H9 (cell line): ENCODE measurements around the gene CHST15. TPM values are rescaled to one million over a fixed set of nuclear protein-coding genes. Genes with fewer than 3 reads are reported as not detected.

Experiments
- DNase-seq: peaks from one replicate; pipeline ENCODE4 v3.0.0-alpha.2; 2017
- H2AFZ ChIP-seq: one replicate; pipeline ENCODE4 v1.6.1; 2013; ENCODE audit warnings: mild to moderate bottlenecking, low read length, control low read depth, moderate library complexity
- H2AK5ac ChIP-seq: 2 replicates; pipeline ENCODE4 v1.6.1; 2013; ENCODE audit warnings: low read length, control low read depth, mixed read lengths; ENCODE audit not compliant: insufficient read length
- H2BK120ac ChIP-seq: one replicate; pipeline ENCODE4 v1.6.1; 2013; ENCODE audit warnings: low read depth, mild to moderate bottlenecking, low read length, control low read depth, inconsistent platforms; ENCODE audit not compliant: poor library complexity, severe bottlenecking
- H2BK12ac ChIP-seq: 2 replicates; pipeline ENCODE4 v1.6.1; 2013; ENCODE audit warnings: low read length, control low read depth, mixed read lengths, low read depth; ENCODE audit not compliant: insufficient read length
- H2BK15ac ChIP-seq: 2 replicates; pipeline ENCODE4 v1.6.1; 2013; ENCODE audit warnings: low read depth, low read length, control low read depth
- H2BK20ac ChIP-seq: one replicate; pipeline ENCODE4 v1.6.1; 2013; ENCODE audit warnings: low read depth, mild to moderate bottlenecking, low read length, control low read depth, inconsistent platforms; ENCODE audit not compliant: poor library complexity, severe bottlenecking
- H2BK5ac ChIP-seq: 2 replicates; pipeline ENCODE4 v1.6.1; 2013; ENCODE audit warnings: low read length, control low read depth, mixed read lengths; ENCODE audit not compliant: insufficient read length
- H3K14ac ChIP-seq: 2 replicates; pipeline ENCODE4 v1.6.1; 2013; ENCODE audit warnings: low read length, control low read depth; ENCODE audit not compliant: insufficient read depth
- H3K18ac ChIP-seq: 2 replicates; pipeline ENCODE4 v1.6.1; 2013; ENCODE audit warnings: low read depth, mild to moderate bottlenecking, mixed read lengths, low read length, control low read depth; ENCODE audit not compliant: insufficient read length
- H3K23ac ChIP-seq: 2 replicates; pipeline ENCODE4 v1.6.1; 2013; ENCODE audit warnings: low read length, control low read depth, mixed read lengths, low read depth; ENCODE audit not compliant: insufficient read length
- H3K23me2 ChIP-seq: 2 replicates; pipeline ENCODE4 v1.6.1; 2013; ENCODE audit warnings: low read depth, mild to moderate bottlenecking, mixed read lengths, low read length, control low read depth; ENCODE audit not compliant: insufficient read length, poor library complexity, severe bottlenecking
- H3K27ac ChIP-seq: 2 replicates; pipeline ENCODE4 v1.5.1; 2013; ENCODE audit warnings: low read length, control low read depth, mixed read lengths, low read depth; ENCODE audit not compliant: insufficient read length
- H3K27me3 ChIP-seq: 2 replicates; pipeline ENCODE4 v1.6.1; 2013; ENCODE audit warnings: low read length, control low read depth, inconsistent platforms; ENCODE audit not compliant: insufficient read depth
- H3K4ac ChIP-seq: 2 replicates; pipeline ENCODE4 v1.6.1; 2013; ENCODE audit warnings: low read depth, mild to moderate bottlenecking, control low read depth, inconsistent platforms, low read length, moderate library complexity
- H3K4me1 ChIP-seq: 2 replicates; pipeline ENCODE4 v1.6.1; 2013; ENCODE audit warnings: low read length, control low read depth, inconsistent platforms; ENCODE audit not compliant: insufficient read depth
- H3K4me2 ChIP-seq: 2 replicates; pipeline ENCODE4 v1.6.1; 2013; ENCODE audit warnings: low read length, control low read depth, mixed read lengths; ENCODE audit not compliant: insufficient read length, insufficient read depth
- H3K56ac ChIP-seq: 2 replicates; pipeline ENCODE4 v1.6.1; 2013; ENCODE audit warnings: low read depth, mild to moderate bottlenecking, mixed read lengths, low read length, control low read depth; ENCODE audit not compliant: insufficient read length
- H3K79me1 ChIP-seq: 2 replicates; pipeline ENCODE4 v1.6.1; 2013; ENCODE audit warnings: low read depth, mild to moderate bottlenecking, moderate library complexity, low read length, control low read depth, inconsistent platforms; ENCODE audit not compliant: insufficient read depth, poor library complexity, severe bottlenecking
- H3K79me2 ChIP-seq: 2 replicates; pipeline ENCODE4 v1.6.1; 2013; ENCODE audit warnings: low read length, control low read depth, inconsistent platforms; ENCODE audit not compliant: insufficient read depth
- H3K9ac ChIP-seq: 2 replicates; pipeline ENCODE4 v1.6.1; 2013; ENCODE audit warnings: low read length, control low read depth, mixed read lengths; ENCODE audit not compliant: insufficient read length; ENCODE audit errors: extremely low read depth
- H3K9me3 ChIP-seq: one replicate; pipeline ENCODE4 v1.6.1; 2013; ENCODE audit warnings: low read depth, low read length, inconsistent platforms; ENCODE audit not compliant: control insufficient read depth
- H3T11ph ChIP-seq: one replicate; pipeline ENCODE4 v1.6.1; 2013; ENCODE audit warnings: mild to moderate bottlenecking, low read length, control low read depth, inconsistent platforms
- H4K20me1 ChIP-seq: one replicate; pipeline ENCODE4 v1.6.1; 2013; ENCODE audit not compliant: control insufficient read depth, insufficient read length, insufficient read depth
- H4K5ac ChIP-seq: 2 replicates; pipeline ENCODE4 v1.6.1; 2013; ENCODE audit warnings: low read depth, mild to moderate bottlenecking, mixed read lengths, low read length, control low read depth; ENCODE audit not compliant: insufficient read length
- H4K8ac ChIP-seq: replicated peaks from 2 replicates; pipeline ENCODE4 v1.6.1; 2013; ENCODE audit warnings: low read length, control low read depth, mixed read lengths, low read depth; ENCODE audit not compliant: insufficient read length
- H4K91ac ChIP-seq: 2 replicates; pipeline ENCODE4 v1.6.1; 2013; ENCODE audit warnings: low read depth, mild to moderate bottlenecking, moderate library complexity, mixed read lengths, low read length, control low read depth; ENCODE audit not compliant: insufficient read length
- H3K27ac Mint-ChIP-seq, 3 experiments: 2 replicates in 2 of 3; 3 replicates in 1 of 3; pipeline ENCODE4 v1.8.0; 2020 to 2021; ENCODE audit warnings: mixed read lengths in 3 of 3, mild to moderate bottlenecking in 1 of 3, moderate library complexity in 1 of 3
- H3K27me3 Mint-ChIP-seq: 2 replicates; pipeline ENCODE4 v1.8.0; 2021; ENCODE audit warnings: low read depth, mild to moderate bottlenecking, moderate library complexity, mixed read lengths
- H3K36me3 Mint-ChIP-seq, 3 experiments: 2 replicates in 2 of 3; 3 replicates in 1 of 3; pipeline ENCODE4 v1.8.0; 2020 to 2021; ENCODE audit warnings: low read depth in 3 of 3, mixed read lengths in 3 of 3; ENCODE audit not compliant: insufficient read depth in 1 of 3
- H3K4me1 Mint-ChIP-seq, 2 experiments: 2 replicates each; pipeline ENCODE4 v1.8.0; 2020; ENCODE audit warnings: mixed read lengths in 2 of 2
- H3K4me3 Mint-ChIP-seq, 2 experiments: 2 replicates in 1 of 2; 3 replicates in 1 of 2; pipeline ENCODE4 v1.8.0; 2020 to 2021; ENCODE audit warnings: mild to moderate bottlenecking in 2 of 2, mixed read lengths in 2 of 2, moderate library complexity in 1 of 2
- H3K9me3 Mint-ChIP-seq, 2 experiments: 2 replicates in 1 of 2; 3 replicates in 1 of 2; pipeline ENCODE4 v1.8.0; 2020; ENCODE audit warnings: mild to moderate bottlenecking in 2 of 2, mixed read lengths in 2 of 2, moderate library complexity in 1 of 2
- WGBS: extraction: QIAGEN DNeasy Blood & Tissue Kit; methylation state at CpG from one replicate; pipeline ENCODE4 v1.1.7; 2013; ENCODE audit warnings: missing lambda C conversion rate, low lambda C conversion rate, mixed read lengths; ENCODE audit not compliant: insufficient read length; ENCODE audit errors: extremely low coverage; 5-methylcytosine and 5-hydroxymethylcytosine counted together
- total RNA-seq: library from RNA; stranded (reverse); gene quantifications from 2 replicates; pipeline ENCODE4 v1.2.1, GENCODE V29; 2021
- TF ChIP-seq, protein P1 (sequence below): fragments of 200-600 bp; sonication (generic); conservative IDR thresholded peaks from 3 replicates; pipeline ENCODE4 v1.8.0; 2021; ENCODE audit warnings: antibody characterized with exemption, mild to moderate bottlenecking

Gene CHST15
- total RNA-seq, 1 experiment from 2014 or later, result 8.7 TPM

DNA sequence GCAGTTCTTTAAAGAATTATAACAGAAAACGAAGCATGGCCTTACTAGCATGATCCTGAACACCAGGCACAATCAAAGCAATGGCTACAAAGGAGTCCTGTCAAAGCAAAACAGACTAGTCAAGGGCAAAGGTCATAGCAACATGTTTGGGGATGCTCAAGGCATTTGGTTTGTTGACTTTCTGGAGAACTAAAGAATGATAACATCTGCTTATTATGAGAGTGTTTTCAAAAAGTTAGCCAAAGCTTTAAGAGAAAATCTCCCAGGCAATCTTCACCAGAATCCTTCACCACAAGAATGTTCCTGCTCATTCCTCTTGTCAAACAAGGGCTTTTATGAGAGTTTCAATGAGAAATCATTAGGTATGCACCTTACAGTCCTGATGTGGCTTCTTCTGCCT, 106.7 kb downstream of the CHST15 start:
- no peak overlapping the region for H4K91ac ChIP-seq
- no peaks in the 10 kb centered on the region for H4K20me1 ChIP-seq
- H2BK15ac ChIP-seq, result no peak overlapping the region
- H3K18ac ChIP-seq, result no peak overlapping the region
- no peak overlapping the region for H2AK5ac ChIP-seq
- no peak overlapping the region for H3K9ac ChIP-seq
- H3K23ac ChIP-seq, result no peak overlapping the region
- no peaks in the 10 kb centered on the region for H3K4me1 ChIP-seq
- no peaks in the 10 kb centered on the region for H3K23me2 ChIP-seq
- no peak overlapping the region for H3K14ac ChIP-seq
- H3K9me3 ChIP-seq, result no peaks in the 10 kb centered on the region
- Mint-ChIP-seq H3K27ac (no peak overlapping the region), H3K4me1 (peaks cover 0 to 4% of the 10 kb centered on the region in 2 experiments; a peak in 2 of 4 replicates), H3K9me3 (peaks cover 14 to 15% of the 10 kb centered on the region in 2 experiments; a peak in 4 of 5 replicates), H3K27me3 (peaks cover 75% of the 10 kb centered on the region), H3K4me3 (no peak overlapping the region), H3K36me3 (0 out of 7 replicates have a peak, but pooled peaks cover 0 to 3% (median 0%) of the 10 kb centered on the region in 3 experiments)
- H2BK20ac ChIP-seq, result no peak overlapping the region
- H3K27ac ChIP-seq, result no peak overlapping the region
- WGBS, result no CpG with 5 or more reads among the region's 1 CpG
- H3K4ac ChIP-seq, result no peak overlapping the region
- no peak overlapping the region for H4K5ac ChIP-seq
- no peaks in the 10 kb centered on the region for H3K79me2 ChIP-seq
- H2AFZ ChIP-seq, result no peak overlapping the region
- H3K27me3 ChIP-seq, result no peaks in the 10 kb centered on the region
- no peaks in the 10 kb centered on the region for H3K79me1 ChIP-seq
- no peak overlapping the region for H3K56ac ChIP-seq
- TF ChIP-seq, protein P1, sequence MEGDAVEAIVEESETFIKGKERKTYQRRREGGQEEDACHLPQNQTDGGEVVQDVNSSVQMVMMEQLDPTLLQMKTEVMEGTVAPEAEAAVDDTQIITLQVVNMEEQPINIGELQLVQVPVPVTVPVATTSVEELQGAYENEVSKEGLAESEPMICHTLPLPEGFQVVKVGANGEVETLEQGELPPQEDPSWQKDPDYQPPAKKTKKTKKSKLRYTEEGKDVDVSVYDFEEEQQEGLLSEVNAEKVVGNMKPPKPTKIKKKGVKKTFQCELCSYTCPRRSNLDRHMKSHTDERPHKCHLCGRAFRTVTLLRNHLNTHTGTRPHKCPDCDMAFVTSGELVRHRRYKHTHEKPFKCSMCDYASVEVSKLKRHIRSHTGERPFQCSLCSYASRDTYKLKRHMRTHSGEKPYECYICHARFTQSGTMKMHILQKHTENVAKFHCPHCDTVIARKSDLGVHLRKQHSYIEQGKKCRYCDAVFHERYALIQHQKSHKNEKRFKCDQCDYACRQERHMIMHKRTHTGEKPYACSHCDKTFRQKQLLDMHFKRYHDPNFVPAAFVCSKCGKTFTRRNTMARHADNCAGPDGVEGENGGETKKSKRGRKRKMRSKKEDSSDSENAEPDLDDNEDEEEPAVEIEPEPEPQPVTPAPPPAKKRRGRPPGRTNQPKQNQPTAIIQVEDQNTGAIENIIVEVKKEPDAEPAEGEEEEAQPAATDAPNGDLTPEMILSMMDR, result no peak
- DNase-seq, result no peak
- H2BK5ac ChIP-seq, result no peak overlapping the region
- no peak overlapping the region for H2BK12ac ChIP-seq
- H2BK120ac ChIP-seq, result no peak overlapping the region
- H3K4me2 ChIP-seq, result no peak overlapping the region
- no peak overlapping the region for H4K8ac ChIP-seq
- no peak overlapping the region for H3T11ph ChIP-seq
